NT2/D1 (cell line): ENCODE data around the gene ATP12A.

Experiments
- DNase-seq: peaks from one replicate; pipeline ENCODE4 v3.0.0-alpha.2; 2011; ENCODE audit warnings: low read depth, low spot score
- H3K27me3 ChIP-seq: 2 replicates; pipeline ENCODE4 v1.6.0; 2011; ENCODE audit warnings: mild to moderate bottlenecking; ENCODE audit not compliant: insufficient read length, insufficient read depth
- H3K36me3 ChIP-seq: 2 replicates; pipeline ENCODE4 v1.6.1; 2011; ENCODE audit warnings: mild to moderate bottlenecking, low read length, mixed read lengths; ENCODE audit not compliant: insufficient read depth, insufficient read length
- H3K4me1 ChIP-seq: 2 replicates; pipeline ENCODE4 v1.5.1; 2011; ENCODE audit not compliant: insufficient read depth, insufficient read length
- H3K4me3 ChIP-seq: 2 replicates; pipeline ENCODE4 v1.5.1; 2011; ENCODE audit warnings: low read depth; ENCODE audit not compliant: insufficient read length
- H3K9ac ChIP-seq: 2 replicates; pipeline ENCODE4 v1.6.0; 2011; ENCODE audit warnings: low read depth; ENCODE audit not compliant: insufficient read length
- H3K9me3 ChIP-seq: 2 replicates; pipeline ENCODE4 v1.5.1; 2011; ENCODE audit warnings: mild to moderate bottlenecking, low read length; ENCODE audit not compliant: insufficient read depth
- SUZ12 ChIP-seq: IDR thresholded peaks from 2 replicates; pipeline ENCODE4 v1.6.1; 2011; ENCODE audit not compliant: insufficient read length, insufficient read depth; ENCODE audit errors: extremely low read depth
- YY1 ChIP-seq: IDR thresholded peaks from 2 replicates; pipeline ENCODE4 v1.6.1; 2011; ENCODE audit not compliant: insufficient read length, insufficient read depth
- ZNF274 ChIP-seq: IDR thresholded peaks from 2 replicates; pipeline ENCODE4 v1.6.1; 2011; ENCODE audit warnings: mild to moderate bottlenecking, low read depth, low read length

The ATP12A gene

DNA sequence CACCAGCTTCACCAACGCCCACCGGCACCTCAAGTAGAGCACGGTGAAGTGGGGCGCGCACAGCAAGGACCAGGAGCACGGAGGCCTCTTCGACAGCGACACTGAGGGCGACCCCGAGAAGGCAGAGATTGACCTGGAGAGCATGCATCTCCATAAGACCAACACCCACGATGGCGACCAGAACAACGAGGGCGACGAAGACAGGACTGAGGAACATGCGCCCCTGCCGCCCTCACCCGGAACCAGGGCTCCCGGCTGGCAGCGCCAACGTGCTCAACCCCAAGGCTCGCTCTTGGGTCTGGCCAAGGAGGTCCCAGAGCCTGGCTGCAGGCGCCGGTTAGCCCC, 65.3 kb downstream of the ATP12A start:
- peaks cover 13% of the 10 kb centered on the region for H3K4me1 ChIP-seq
- H3K27me3 ChIP-seq = peaks cover 53% of the 10 kb centered on the region
- H3K9ac ChIP-seq = no peak overlapping the region
- TF ChIP-seq YY1 (no peak), ZNF274 (no peak), SUZ12 (no peak)
- no peak overlapping the region for H3K4me3 ChIP-seq
- H3K36me3 ChIP-seq = no peaks in the 10 kb centered on the region
- no peak for DNase-seq
- H3K9me3 ChIP-seq = no peaks in the 10 kb centered on the region

DNA sequence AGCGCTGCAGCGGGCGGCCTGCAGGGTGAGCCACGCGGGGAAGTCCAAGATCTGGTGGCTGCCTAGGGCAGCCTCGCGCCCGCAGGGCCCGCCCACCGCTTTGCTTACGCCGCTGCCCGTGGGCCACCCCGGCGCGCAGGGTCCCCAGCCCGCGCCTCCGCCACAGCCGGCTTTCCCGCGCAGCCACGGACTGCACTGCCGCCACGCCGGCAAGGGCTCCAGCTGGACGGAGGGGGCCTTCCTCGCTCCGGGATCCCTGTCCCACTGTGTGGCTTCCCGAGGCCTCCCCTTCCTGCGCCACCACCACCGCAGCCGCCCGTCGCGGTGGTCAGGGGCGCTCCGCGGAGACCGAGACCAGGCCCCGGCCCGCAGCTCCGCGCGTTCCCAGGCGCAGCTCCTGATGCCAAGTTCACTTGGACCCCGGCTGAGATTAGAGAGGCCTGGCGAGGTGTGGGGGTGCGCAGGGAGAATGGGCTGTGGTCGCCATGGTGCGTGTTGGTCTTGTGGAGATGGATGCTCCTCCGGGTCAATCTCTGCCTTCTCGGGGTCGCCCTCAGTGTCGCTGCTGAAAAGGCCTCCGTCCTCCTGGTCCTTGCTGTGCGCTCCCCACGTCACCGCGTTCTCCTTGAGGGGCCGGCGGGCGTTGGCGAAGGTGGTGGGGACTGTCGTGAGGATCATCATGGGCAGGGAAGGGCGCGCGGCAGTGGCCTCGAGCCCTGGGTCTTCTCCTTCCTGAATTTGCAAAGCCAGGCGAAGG, 65.8 kb downstream of the ATP12A start:
- Histone ChIP-seq H3K27me3 (peaks cover 53% of the 10 kb centered on the region), H3K36me3 (no peaks in the 10 kb centered on the region), H3K4me3 (no peak overlapping the region), H3K9me3 (no peaks in the 10 kb centered on the region), H3K9ac (no peak overlapping the region), H3K4me1 (peaks cover 13% of the 10 kb centered on the region)
- no peak for TF ChIP-seq SUZ12
- no peak for TF ChIP-seq YY1
- TF ChIP-seq ZNF274 = no peak
- DNase-seq = no peak

DNA sequence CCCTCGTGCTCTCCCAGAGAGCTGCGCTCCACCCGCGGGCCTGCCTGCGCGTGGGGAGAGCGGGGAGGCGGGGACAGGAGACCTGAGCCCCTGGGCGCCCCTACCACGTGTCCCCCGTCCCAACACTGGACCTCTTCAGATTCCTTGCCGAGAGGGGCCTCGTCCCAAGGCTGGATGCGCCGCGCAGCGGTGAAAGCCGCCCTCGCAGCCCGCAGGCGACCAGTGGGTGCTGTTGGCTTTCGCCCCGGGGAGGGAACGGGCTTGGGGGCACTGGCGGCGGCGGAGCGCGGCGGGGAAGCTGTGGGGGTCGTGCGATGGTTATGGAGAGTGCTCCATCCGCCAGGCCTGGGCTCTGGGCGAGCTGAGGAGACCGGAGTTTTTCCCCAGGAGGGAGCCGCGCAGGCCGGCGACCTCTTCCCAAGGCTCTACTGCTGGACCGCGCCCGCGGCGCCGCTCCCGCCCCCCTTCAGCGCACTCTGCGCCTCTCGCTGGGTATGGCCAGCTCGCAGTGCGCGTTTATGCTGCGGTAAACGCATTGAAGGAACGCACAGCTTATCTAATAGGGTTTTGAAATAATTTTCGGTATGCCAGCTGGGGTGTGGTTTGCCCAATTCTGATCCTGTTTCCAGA, 66.5 kb downstream of the ATP12A start:
- TF ChIP-seq YY1 = no peak
- TF ChIP-seq SUZ12 = no peak
- TF ChIP-seq ZNF274 = no peak
- peak overlapping the region; percentile 13 for H3K4me3 ChIP-seq
- no peaks in the 10 kb centered on the region for H3K36me3 ChIP-seq
- peaks cover 53% of the 10 kb centered on the region for H3K27me3 ChIP-seq
- no peaks in the 10 kb centered on the region for H3K9me3 ChIP-seq
- H3K4me1 ChIP-seq = peaks cover 8% of the 10 kb centered on the region
- no peak for DNase-seq
- H3K9ac ChIP-seq = no peak overlapping the region

DNA sequence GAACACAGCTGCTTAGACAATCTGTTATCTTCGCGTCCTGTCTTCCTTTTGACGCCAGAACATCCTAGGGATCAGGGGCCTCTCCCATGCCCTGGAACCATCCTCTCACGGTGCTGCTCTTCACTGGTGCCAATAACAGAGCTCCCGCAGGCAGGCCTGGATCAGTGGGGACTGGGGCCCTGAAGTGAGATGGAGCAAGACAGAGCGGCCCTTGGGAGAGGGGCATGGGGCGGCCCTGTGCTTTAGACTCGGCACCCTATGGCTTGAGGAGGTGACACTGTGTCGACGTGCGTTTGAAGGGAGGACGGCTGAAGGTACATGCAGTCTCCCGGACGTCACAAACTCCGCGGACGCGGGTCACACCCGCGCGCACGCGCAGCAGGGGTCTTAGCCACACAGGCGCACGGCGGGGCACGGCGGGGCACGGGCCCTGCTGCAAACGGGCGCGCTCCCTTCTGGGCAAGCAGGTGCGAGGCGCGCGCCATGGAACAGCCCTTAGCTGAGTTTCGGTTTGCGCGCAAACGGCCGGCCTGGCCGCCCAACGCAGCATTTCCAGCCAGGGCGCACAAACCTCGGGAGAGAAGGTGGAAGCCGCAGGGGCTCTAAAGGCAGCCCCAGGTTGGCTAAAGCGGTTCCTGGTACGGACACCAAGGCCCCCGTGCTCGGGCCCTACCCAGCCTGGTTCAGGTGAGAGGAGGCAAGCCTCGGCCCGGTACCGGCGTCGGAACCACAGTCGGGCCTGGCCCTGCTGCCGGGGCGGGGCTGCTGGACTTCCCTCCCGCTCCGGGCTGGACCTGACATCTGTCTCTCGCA, 67.2 kb downstream of the ATP12A start:
- TF ChIP-seq YY1 (no peak), SUZ12 (no peak)
- no peaks in the 10 kb centered on the region for H3K36me3 ChIP-seq
- no peak for DNase-seq
- peak overlapping the region; percentile 42 for H3K9ac ChIP-seq
- peaks cover 53% of the 10 kb centered on the region for H3K27me3 ChIP-seq
- peaks cover 7% of the 10 kb centered on the region for H3K4me1 ChIP-seq
- peak overlapping the region; percentile 13 for H3K4me3 ChIP-seq
- H3K9me3 ChIP-seq = no peaks in the 10 kb centered on the region

DNA sequence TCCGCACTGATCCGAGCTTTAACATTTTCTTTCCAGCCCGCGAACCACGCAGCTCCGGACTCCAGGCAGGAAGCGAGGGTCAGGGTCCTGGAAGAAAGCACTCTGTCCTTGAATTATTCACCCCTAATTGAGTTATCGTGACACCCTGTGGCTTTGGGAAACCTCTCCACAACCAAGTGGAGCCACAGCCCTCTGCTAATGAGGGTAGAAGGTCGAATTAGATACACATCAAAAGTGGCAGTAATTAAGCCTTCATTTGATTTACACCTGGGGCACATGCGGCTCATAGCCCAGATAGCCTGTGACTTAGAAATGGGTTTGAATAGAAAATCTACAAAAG, 67.8 kb downstream of the ATP12A start:
- no peak for DNase-seq
- H3K36me3 ChIP-seq = no peaks in the 10 kb centered on the region
- H3K9ac ChIP-seq = peak overlapping the region; percentile 42
- TF ChIP-seq YY1 (no peak), ZNF274 (no peak), SUZ12 (no peak)
- peaks cover 2% of the 10 kb centered on the region for H3K4me1 ChIP-seq
- no peaks in the 10 kb centered on the region for H3K9me3 ChIP-seq
- H3K4me3 ChIP-seq = peak overlapping the region; percentile 13
- H3K27me3 ChIP-seq = peaks cover 53% of the 10 kb centered on the region

DNA sequence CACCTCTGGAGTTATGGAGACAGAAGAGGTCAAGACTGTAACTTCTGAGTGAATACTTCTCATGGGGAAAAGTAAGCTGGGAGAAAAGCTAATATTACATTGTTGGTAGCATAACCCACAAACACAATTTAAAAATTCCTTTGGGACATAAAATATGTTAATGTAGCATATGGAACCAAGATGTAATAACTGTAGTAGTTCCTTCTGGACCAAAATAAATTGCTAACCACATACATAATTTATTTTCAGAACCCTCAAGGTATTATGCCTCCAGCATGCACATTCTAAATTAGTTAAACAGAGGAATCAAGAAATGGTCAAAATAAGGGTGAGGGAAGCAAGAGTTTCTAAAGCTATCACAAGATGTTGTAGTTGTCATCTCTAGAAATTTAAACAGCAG, 79.0 kb downstream of the ATP12A start:
- no peak for TF ChIP-seq ZNF274
- TF ChIP-seq SUZ12 = no peak
- TF ChIP-seq YY1 = no peak
- no peaks in the 10 kb centered on the region for H3K4me1 ChIP-seq
- DNase-seq = no peak
- no peaks in the 10 kb centered on the region; the same call in 1 of the 2 replicates for H3K9me3 ChIP-seq
- no peak overlapping the region for H3K9ac ChIP-seq
- H3K4me3 ChIP-seq = no peak overlapping the region
- no peaks in the 10 kb centered on the region for H3K36me3 ChIP-seq
- no peaks in the 10 kb centered on the region for H3K27me3 ChIP-seq
